Measurements from ENCODE around the gene KDM8.

Gene KDM8

GRCh38 chr16:27270349-27270748 lies 67.0 kb downstream of the KDM8 start:
- DNase-seq = no peak

Data from C1 segment of cervical spinal cord (tissue), 14 donors.